HG02970 (cell line): ENCODE data around the gene ZNF580.

Experiments
- ATAC-seq: cut with Tn5 transposase; IDR thresholded peaks from one replicate; pipeline ENCODE4 v1.9.1; 2021; ENCODE audit warnings: mild to moderate bottlenecking, moderate library complexity, moderate number of reproducible peaks; ENCODE audit not compliant: unreplicated experiment, low FRiP score

The ZNF580 gene

GRCh38 chr19:55622242-55622969 is 18.4 kb upstream of the ZNF580 start:
- ATAC-seq = no peak

GRCh38 chr19:55623130-55623529 is 17.7 kb upstream of the ZNF580 start:
- no peak for ATAC-seq

DNA sequence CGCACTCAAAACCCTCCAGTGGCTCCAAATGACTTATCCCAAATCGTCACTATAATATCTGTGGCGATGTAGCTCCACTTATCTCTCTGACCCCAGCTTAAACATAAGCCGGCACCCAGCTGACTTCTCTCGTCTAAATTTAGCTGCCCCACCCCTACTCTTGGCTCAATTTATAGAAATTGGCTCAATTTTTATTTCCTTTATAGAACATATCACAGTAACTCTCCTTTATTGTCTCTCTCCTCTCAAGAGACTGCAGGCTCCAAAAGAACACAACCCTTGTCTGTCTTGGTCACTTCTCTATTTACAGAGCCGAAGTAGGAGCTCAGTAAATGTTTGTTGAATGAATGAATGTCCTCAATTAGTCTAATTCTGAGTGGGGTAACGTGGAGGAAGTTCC is 17.2 kb upstream of the ZNF580 start:
- no peak for ATAC-seq

DNA sequence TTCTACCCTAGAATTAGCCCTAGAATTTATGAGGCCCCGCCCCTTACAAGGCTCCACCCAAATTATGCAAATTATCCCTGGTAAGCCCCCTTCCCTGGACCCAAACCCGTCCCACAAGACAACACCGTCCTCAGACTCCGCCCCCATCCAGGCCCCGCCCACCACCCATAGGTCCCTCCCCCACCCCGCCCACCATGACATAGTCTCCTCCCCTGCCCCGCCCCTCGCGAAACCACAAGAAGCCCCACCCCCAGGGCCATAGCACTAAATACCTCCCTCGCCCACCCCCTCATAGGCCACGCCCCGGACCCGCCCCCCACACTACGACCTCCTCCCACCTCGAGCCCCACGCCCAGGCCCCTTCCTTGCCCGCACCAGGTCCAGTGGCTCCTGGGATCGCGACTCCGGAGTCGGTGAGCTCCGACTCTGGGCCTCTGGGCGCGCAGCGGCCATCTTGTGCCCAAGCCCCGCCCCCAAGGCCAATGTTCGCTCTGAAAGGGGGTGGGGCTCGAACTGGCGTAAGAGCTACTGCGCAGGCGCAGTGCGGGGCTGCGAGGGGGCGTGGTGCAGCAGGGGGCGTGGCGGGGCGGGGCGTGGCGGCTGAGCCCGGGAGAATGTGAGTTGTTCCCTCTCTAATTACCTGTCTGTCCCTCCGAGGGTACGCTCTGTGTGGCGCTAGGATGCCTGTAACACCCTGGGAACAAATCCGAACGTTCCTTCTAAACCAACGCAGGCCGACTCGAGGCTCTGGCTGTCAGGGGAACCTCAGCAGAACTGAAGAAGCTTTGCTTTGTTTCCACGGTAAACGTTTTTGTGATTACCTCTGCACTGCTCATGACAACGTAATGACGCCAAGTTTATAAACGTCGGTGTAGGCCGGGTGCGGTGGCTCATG is 16.4 kb upstream of the ZNF580 start, which contains the start of gene ZNF784:
Gene ZNF784 (minus strand): TSS at position 458 of the 895 bp plus-strand sequence. CDS start 5 bp downstream, at position 453.
- ATAC-seq = peak; percentile 59

GRCh38 chr19:55625004-55625326 is 15.8 kb upstream of the ZNF580 start:
- ATAC-seq = no peak

DNA sequence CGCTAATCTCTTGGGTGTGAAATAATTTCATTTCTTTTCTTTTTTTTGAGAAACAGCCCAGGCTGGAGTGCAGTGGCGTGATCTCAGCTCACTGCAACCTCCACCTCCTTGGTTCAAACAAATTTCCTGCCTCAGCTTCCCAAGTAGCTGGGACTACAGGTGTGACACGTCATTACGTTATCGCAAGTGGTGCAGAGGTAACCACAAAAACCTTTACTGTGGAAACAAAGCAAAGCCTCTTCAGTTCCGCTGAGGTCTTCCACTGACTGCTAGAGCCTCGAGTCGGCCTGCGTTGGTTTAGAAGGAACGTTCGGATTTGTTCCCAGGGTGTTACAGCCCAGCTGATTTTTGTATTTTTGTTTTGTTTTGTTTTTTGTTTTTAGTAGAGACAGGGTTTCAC is 14.5 kb upstream of the ZNF580 start:
- ATAC-seq = no peak

- ATAC-seq = peak; percentile 45
Observed at GRCh38 chr19:55632463-55632834, 8.4 kb upstream of the ZNF580 start.

GRCh38 chr19:55633861-55634260 is 6.9 kb upstream of the ZNF580 start:
- ATAC-seq = no peak

GRCh38 chr19:55635334-55635717 is 5.5 kb upstream of the ZNF580 start:
- ATAC-seq = no peak

DNA sequence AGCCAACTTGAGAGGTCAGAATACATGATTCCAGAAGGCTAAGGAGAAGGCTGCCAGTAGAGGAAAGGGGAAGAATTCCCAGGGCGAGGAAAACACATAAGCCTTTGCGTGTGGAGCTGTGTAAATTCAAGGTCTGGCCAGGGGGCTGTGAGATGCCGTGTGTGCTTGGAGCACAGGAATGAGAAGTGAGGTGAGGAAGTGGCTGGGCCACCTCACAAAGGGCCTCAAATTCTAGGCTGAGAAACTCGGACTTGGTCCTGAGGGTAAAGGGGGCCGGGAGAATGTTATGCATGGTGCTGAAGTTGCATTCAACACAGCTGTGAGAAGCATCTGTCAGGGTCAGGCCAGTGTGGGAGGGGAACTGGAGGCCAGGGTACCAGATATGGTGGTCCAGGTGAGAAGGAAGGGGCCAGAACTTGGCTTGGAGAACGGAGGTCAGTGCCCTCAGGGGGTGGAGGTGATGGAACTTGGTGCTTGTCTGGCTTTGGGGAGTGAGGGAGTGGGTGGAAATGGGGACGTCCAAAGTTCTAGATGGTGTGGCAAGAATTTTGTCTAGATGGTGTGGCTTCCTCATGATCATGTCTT is 4.9 kb upstream of the ZNF580 start:
- no peak for ATAC-seq

DNA sequence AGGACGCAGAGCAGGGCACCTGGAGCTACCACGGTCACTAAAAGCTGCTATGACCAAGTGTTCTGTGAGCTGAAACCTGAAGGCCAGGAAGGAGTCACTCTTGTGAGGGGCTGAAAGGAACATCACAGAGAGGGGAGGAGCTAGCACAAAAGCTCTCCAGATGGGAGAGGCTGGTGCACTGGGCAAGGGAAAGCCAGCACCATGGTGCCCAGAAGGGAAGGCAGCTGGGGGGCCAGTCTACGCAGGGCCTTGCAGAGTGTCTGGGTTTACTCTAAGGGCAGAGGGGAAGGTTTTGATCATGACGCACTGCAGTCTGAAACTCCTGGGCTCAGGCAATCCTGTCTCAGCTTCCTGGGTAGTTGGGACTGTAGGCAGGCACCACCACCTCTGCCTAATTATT is 4.1 kb upstream of the ZNF580 start:
- ATAC-seq = no peak

DNA sequence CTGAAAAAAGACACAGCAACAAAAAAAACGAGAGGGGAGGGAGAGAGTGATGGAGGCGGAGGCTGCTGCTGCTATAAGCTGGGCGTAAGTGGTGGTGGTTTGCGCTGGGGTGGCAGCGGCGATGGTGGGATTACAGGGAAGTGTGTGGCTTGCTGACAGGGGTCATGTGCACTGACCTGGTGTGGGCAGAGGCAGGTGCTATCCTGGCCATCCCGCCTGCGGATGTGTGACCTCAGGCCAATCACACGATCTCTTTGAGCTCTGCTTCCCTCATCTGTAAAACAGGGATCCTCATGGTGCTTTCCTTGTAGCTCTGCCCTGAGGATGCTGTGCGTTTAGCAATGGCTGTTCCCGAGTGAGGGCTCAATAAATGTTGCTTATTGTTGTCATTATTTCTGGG is 3.3 kb upstream of the ZNF580 start:
- no peak for ATAC-seq

GRCh38 chr19:55638864-55639359 is 1.9 kb upstream of the ZNF580 start:
- no peak for ATAC-seq

- no peak for ATAC-seq
Observed at GRCh38 chr19:55640043-55640576, 692 bp upstream of the ZNF580 start.

DNA sequence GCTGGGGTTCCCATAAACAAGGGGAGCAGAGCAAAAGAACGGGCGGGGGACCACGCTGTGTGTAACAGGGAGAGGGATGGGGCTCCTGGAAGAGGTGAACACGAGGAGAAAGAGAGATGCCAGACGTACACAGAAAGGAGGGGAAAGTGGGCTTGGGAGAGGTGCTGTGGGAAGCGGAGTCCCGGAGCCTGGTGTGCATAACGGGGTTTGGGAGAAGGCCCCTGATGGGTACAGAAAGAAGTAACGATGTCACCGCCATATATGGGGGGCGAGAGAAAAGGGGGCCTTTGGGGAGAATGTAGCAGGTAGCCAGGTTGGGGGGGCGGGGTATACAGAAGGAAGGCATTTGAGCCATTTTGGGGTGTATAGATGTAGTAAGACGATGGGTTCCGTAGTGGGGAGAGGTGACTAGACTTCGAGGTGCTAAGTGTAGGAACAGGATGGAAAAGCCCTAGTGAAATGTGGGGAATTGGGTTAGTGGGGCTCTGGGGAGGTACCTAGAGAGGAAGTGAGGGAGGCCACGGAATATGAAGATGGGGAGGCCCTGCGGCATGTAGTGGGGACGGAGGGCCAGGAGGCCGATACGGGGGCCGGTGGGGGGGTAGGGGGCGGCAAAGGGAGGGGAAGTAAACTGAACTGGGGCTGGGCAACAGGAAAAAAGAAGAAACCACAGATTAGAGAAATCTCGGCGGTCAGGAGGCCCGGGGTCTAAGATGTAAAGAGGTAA is 787 bp downstream of the ZNF580 start:
- ATAC-seq = no peak

GRCh38 chr19:55642153-55643002 is 1.6 kb downstream of the ZNF580 start:
- no peak for ATAC-seq

GRCh38 chr19:55643003-55643886 is 2.4 kb downstream of the ZNF580 start, which contains the start of gene ZNF581:
TSS of gene ZNF581 (plus strand) at chr19:55643649. CDS start at chr19:55644572, 923 bp downstream.
- ATAC-seq = no peak

GRCh38 chr19:55643887-55644176 is 3.0 kb downstream of the ZNF580 start:
- no peak for ATAC-seq
